H9 (cell line): ENCODE measurements around the gene ASGR2. TPM values are rescaled to one million over a fixed set of nuclear protein-coding genes. Genes with fewer than 3 reads are reported as not detected.

Experiments
- DNase-seq: peaks from one replicate; pipeline ENCODE4 v3.0.0-alpha.2; 2017
- H2AFZ ChIP-seq: one replicate; pipeline ENCODE4 v1.6.1; 2013; ENCODE audit warnings: mild to moderate bottlenecking, low read length, control low read depth, moderate library complexity
- H2AK5ac ChIP-seq: 2 replicates; pipeline ENCODE4 v1.6.1; 2013; ENCODE audit warnings: low read length, control low read depth, mixed read lengths; ENCODE audit not compliant: insufficient read length
- H2BK120ac ChIP-seq: one replicate; pipeline ENCODE4 v1.6.1; 2013; ENCODE audit warnings: low read depth, mild to moderate bottlenecking, low read length, control low read depth, inconsistent platforms; ENCODE audit not compliant: poor library complexity, severe bottlenecking
- H2BK12ac ChIP-seq: 2 replicates; pipeline ENCODE4 v1.6.1; 2013; ENCODE audit warnings: low read length, control low read depth, mixed read lengths, low read depth; ENCODE audit not compliant: insufficient read length
- H2BK15ac ChIP-seq: 2 replicates; pipeline ENCODE4 v1.6.1; 2013; ENCODE audit warnings: low read depth, low read length, control low read depth
- H2BK20ac ChIP-seq: one replicate; pipeline ENCODE4 v1.6.1; 2013; ENCODE audit warnings: low read depth, mild to moderate bottlenecking, low read length, control low read depth, inconsistent platforms; ENCODE audit not compliant: poor library complexity, severe bottlenecking
- H2BK5ac ChIP-seq: 2 replicates; pipeline ENCODE4 v1.6.1; 2013; ENCODE audit warnings: low read length, control low read depth, mixed read lengths; ENCODE audit not compliant: insufficient read length
- H3K14ac ChIP-seq: 2 replicates; pipeline ENCODE4 v1.6.1; 2013; ENCODE audit warnings: low read length, control low read depth; ENCODE audit not compliant: insufficient read depth
- H3K18ac ChIP-seq: 2 replicates; pipeline ENCODE4 v1.6.1; 2013; ENCODE audit warnings: low read depth, mild to moderate bottlenecking, mixed read lengths, low read length, control low read depth; ENCODE audit not compliant: insufficient read length
- H3K23ac ChIP-seq: 2 replicates; pipeline ENCODE4 v1.6.1; 2013; ENCODE audit warnings: low read length, control low read depth, mixed read lengths, low read depth; ENCODE audit not compliant: insufficient read length
- H3K23me2 ChIP-seq: 2 replicates; pipeline ENCODE4 v1.6.1; 2013; ENCODE audit warnings: low read depth, mild to moderate bottlenecking, mixed read lengths, low read length, control low read depth; ENCODE audit not compliant: insufficient read length, poor library complexity, severe bottlenecking
- H3K27ac ChIP-seq: 2 replicates; pipeline ENCODE4 v1.5.1; 2013; ENCODE audit warnings: low read length, control low read depth, mixed read lengths, low read depth; ENCODE audit not compliant: insufficient read length
- H3K27me3 ChIP-seq: 2 replicates; pipeline ENCODE4 v1.6.1; 2013; ENCODE audit warnings: low read length, control low read depth, inconsistent platforms; ENCODE audit not compliant: insufficient read depth
- H3K4ac ChIP-seq: 2 replicates; pipeline ENCODE4 v1.6.1; 2013; ENCODE audit warnings: low read depth, mild to moderate bottlenecking, control low read depth, inconsistent platforms, low read length, moderate library complexity
- H3K4me1 ChIP-seq: 2 replicates; pipeline ENCODE4 v1.6.1; 2013; ENCODE audit warnings: low read length, control low read depth, inconsistent platforms; ENCODE audit not compliant: insufficient read depth
- H3K4me2 ChIP-seq: 2 replicates; pipeline ENCODE4 v1.6.1; 2013; ENCODE audit warnings: low read length, control low read depth, mixed read lengths; ENCODE audit not compliant: insufficient read length, insufficient read depth
- H3K56ac ChIP-seq: 2 replicates; pipeline ENCODE4 v1.6.1; 2013; ENCODE audit warnings: low read depth, mild to moderate bottlenecking, mixed read lengths, low read length, control low read depth; ENCODE audit not compliant: insufficient read length
- H3K79me1 ChIP-seq: 2 replicates; pipeline ENCODE4 v1.6.1; 2013; ENCODE audit warnings: low read depth, mild to moderate bottlenecking, moderate library complexity, low read length, control low read depth, inconsistent platforms; ENCODE audit not compliant: insufficient read depth, poor library complexity, severe bottlenecking
- H3K79me2 ChIP-seq: 2 replicates; pipeline ENCODE4 v1.6.1; 2013; ENCODE audit warnings: low read length, control low read depth, inconsistent platforms; ENCODE audit not compliant: insufficient read depth
- H3K9ac ChIP-seq: 2 replicates; pipeline ENCODE4 v1.6.1; 2013; ENCODE audit warnings: low read length, control low read depth, mixed read lengths; ENCODE audit not compliant: insufficient read length; ENCODE audit errors: extremely low read depth
- H3K9me3 ChIP-seq: one replicate; pipeline ENCODE4 v1.6.1; 2013; ENCODE audit warnings: low read depth, low read length, inconsistent platforms; ENCODE audit not compliant: control insufficient read depth
- H3T11ph ChIP-seq: one replicate; pipeline ENCODE4 v1.6.1; 2013; ENCODE audit warnings: mild to moderate bottlenecking, low read length, control low read depth, inconsistent platforms
- H4K20me1 ChIP-seq: one replicate; pipeline ENCODE4 v1.6.1; 2013; ENCODE audit not compliant: control insufficient read depth, insufficient read length, insufficient read depth
- H4K5ac ChIP-seq: 2 replicates; pipeline ENCODE4 v1.6.1; 2013; ENCODE audit warnings: low read depth, mild to moderate bottlenecking, mixed read lengths, low read length, control low read depth; ENCODE audit not compliant: insufficient read length
- H4K8ac ChIP-seq: replicated peaks from 2 replicates; pipeline ENCODE4 v1.6.1; 2013; ENCODE audit warnings: low read length, control low read depth, mixed read lengths, low read depth; ENCODE audit not compliant: insufficient read length
- H4K91ac ChIP-seq: 2 replicates; pipeline ENCODE4 v1.6.1; 2013; ENCODE audit warnings: low read depth, mild to moderate bottlenecking, moderate library complexity, mixed read lengths, low read length, control low read depth; ENCODE audit not compliant: insufficient read length
- H3K27ac Mint-ChIP-seq, 3 experiments: 2 replicates in 2 of 3; 3 replicates in 1 of 3; pipeline ENCODE4 v1.8.0; 2020 to 2021; ENCODE audit warnings: mixed read lengths in 3 of 3, mild to moderate bottlenecking in 1 of 3, moderate library complexity in 1 of 3
- H3K27me3 Mint-ChIP-seq: 2 replicates; pipeline ENCODE4 v1.8.0; 2021; ENCODE audit warnings: low read depth, mild to moderate bottlenecking, moderate library complexity, mixed read lengths
- H3K36me3 Mint-ChIP-seq, 3 experiments: 2 replicates in 2 of 3; 3 replicates in 1 of 3; pipeline ENCODE4 v1.8.0; 2020 to 2021; ENCODE audit warnings: low read depth in 3 of 3, mixed read lengths in 3 of 3; ENCODE audit not compliant: insufficient read depth in 1 of 3
- H3K4me1 Mint-ChIP-seq, 2 experiments: 2 replicates each; pipeline ENCODE4 v1.8.0; 2020; ENCODE audit warnings: mixed read lengths in 2 of 2
- H3K4me3 Mint-ChIP-seq, 2 experiments: 2 replicates in 1 of 2; 3 replicates in 1 of 2; pipeline ENCODE4 v1.8.0; 2020 to 2021; ENCODE audit warnings: mild to moderate bottlenecking in 2 of 2, mixed read lengths in 2 of 2, moderate library complexity in 1 of 2
- H3K9me3 Mint-ChIP-seq, 2 experiments: 2 replicates in 1 of 2; 3 replicates in 1 of 2; pipeline ENCODE4 v1.8.0; 2020; ENCODE audit warnings: mild to moderate bottlenecking in 2 of 2, mixed read lengths in 2 of 2, moderate library complexity in 1 of 2
- WGBS: extraction: QIAGEN DNeasy Blood & Tissue Kit; methylation state at CpG from one replicate; pipeline ENCODE4 v1.1.7; 2013; ENCODE audit warnings: missing lambda C conversion rate, low lambda C conversion rate, mixed read lengths; ENCODE audit not compliant: insufficient read length; ENCODE audit errors: extremely low coverage; 5-methylcytosine and 5-hydroxymethylcytosine counted together
- total RNA-seq: library from RNA; stranded (reverse); gene quantifications from 2 replicates; pipeline ENCODE4 v1.2.1, GENCODE V29; 2021
- TF ChIP-seq, protein P1 (sequence below): fragments of 200-600 bp; sonication (generic); conservative IDR thresholded peaks from 3 replicates; pipeline ENCODE4 v1.8.0; 2021; ENCODE audit warnings: antibody characterized with exemption, mild to moderate bottlenecking

ASGR2 gene
- total RNA-seq, 1 experiment from 2014 or later = not detected

GRCh38 chr17:7123844-7124243, 9.2 kb upstream of the ASGR2 start:
- Histone ChIP-seq H3K14ac (no peak overlapping the region), H3K4me1 (no peaks in the 10 kb centered on the region), H4K8ac (no peak overlapping the region), H2BK15ac (no peak overlapping the region), H2BK12ac (no peak overlapping the region), H3K27ac (no peak overlapping the region), H4K20me1 (no peaks in the 10 kb centered on the region), H2AFZ (no peak overlapping the region), H3K9ac (no peak overlapping the region), H2AK5ac (no peak overlapping the region), H3K79me2 (no peaks in the 10 kb centered on the region), H3K9me3 (no peaks in the 10 kb centered on the region), H3K4ac (no peak overlapping the region), H3K27me3 (no peaks in the 10 kb centered on the region), H4K5ac (no peak overlapping the region), H4K91ac (no peak overlapping the region), H3K79me1 (no peaks in the 10 kb centered on the region), H3T11ph (no peak overlapping the region), H3K18ac (no peak overlapping the region), H3K56ac (no peak overlapping the region), H3K4me2 (no peak overlapping the region), H3K23ac (no peak overlapping the region), H2BK120ac (no peak overlapping the region), H2BK20ac (no peak overlapping the region), H3K23me2 (no peaks in the 10 kb centered on the region), H2BK5ac (no peak overlapping the region)
- no peaks in the 10 kb centered on the region for H3K36me3 Mint-ChIP-seq
- peaks cover 26% of the 10 kb centered on the region for H3K27me3 Mint-ChIP-seq
- DNase-seq = no peak
- no peaks in the 10 kb centered on the region for H3K4me1 Mint-ChIP-seq
- TF ChIP-seq, protein P1, sequence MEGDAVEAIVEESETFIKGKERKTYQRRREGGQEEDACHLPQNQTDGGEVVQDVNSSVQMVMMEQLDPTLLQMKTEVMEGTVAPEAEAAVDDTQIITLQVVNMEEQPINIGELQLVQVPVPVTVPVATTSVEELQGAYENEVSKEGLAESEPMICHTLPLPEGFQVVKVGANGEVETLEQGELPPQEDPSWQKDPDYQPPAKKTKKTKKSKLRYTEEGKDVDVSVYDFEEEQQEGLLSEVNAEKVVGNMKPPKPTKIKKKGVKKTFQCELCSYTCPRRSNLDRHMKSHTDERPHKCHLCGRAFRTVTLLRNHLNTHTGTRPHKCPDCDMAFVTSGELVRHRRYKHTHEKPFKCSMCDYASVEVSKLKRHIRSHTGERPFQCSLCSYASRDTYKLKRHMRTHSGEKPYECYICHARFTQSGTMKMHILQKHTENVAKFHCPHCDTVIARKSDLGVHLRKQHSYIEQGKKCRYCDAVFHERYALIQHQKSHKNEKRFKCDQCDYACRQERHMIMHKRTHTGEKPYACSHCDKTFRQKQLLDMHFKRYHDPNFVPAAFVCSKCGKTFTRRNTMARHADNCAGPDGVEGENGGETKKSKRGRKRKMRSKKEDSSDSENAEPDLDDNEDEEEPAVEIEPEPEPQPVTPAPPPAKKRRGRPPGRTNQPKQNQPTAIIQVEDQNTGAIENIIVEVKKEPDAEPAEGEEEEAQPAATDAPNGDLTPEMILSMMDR = no peak
- H3K27ac Mint-ChIP-seq = no peak overlapping the region
- no CpG with 5 or more reads among the region's 4 CpGs for WGBS
- no peaks in the 10 kb centered on the region; a peak in 1 of 5 replicates for H3K9me3 Mint-ChIP-seq
- no peak overlapping the region for H3K4me3 Mint-ChIP-seq
